B cell (primary cell): Measurements from ENCODE around the gene TBCA. TPM values are rescaled to one million over a fixed set of nuclear protein-coding genes. Genes with fewer than 3 reads are reported as not detected.

Source experiments
- ATAC-seq: fragments of 200-7000 bp; cut with Tn5 transposase; one replicate; pipeline ENCODE4 v1.10.0; 2021; ENCODE audit warnings: low read depth, mild to moderate bottlenecking, moderate number of reproducible peaks, moderate library complexity
- CTCF ChIA-PET: fragments of 350-600 bp; sonication (Branson Sonifier 250); formaldehyde crosslinking; loops from one replicate; lab custom pipeline; 2021; ENCODE audit warnings: antibody characterized with exemption, inconsistent platforms; lab: Charles Lee
- POLR2A ChIA-PET: fragments of 350-600 bp; sonication (Branson Sonifier 250); formaldehyde crosslinking; loops from one replicate; lab custom pipeline; 2021; ENCODE audit warnings: antibody characterized with exemption; lab: Charles Lee
- DNase-seq: peaks from one replicate; pipeline ENCODE4 v3.0.0; 2013
- H2AFZ ChIP-seq: 2 replicates; pipeline ENCODE4 v1.6.1; 2012; ENCODE audit warnings: mild to moderate bottlenecking, low read depth, low read length; ENCODE audit not compliant: insufficient read depth, poor library complexity, severe bottlenecking
- H3K27ac ChIP-seq, 2 donors: 1 replicate in 1 of 2; 2 replicates in 1 of 2; pipeline ENCODE4 v1.5.1; 2012 to 2013; ENCODE audit warnings: low read length in 2 of 2, mild to moderate bottlenecking in 2 of 2, moderate library complexity in 1 of 2
- H3K27me3 ChIP-seq, 4 experiments: fragments of 200-600 bp in 1 of 4; sonication (generic) in 1 of 4; replicated peaks in 1 of 4; 1 replicate in 2 of 4; 2 replicates in 2 of 4; pipeline versions ENCODE4 v1.6.1 to v1.7.0; 2013 to 2016; ENCODE audit warnings: low read length in 3 of 4, mild to moderate bottlenecking in 2 of 4, mixed read lengths in 1 of 4, moderate library complexity in 1 of 4; ENCODE audit not compliant: insufficient read depth in 4 of 4, control insufficient read depth in 3 of 4; ENCODE audit errors: control extremely low read depth in 1 of 4
- H3K36me3 ChIP-seq, 2 experiments: replicated peaks in 1 of 2; 1 replicate in 1 of 2; 2 replicates in 1 of 2; pipeline versions ENCODE4 v1.6.1 to v1.7.1; 2013; ENCODE audit warnings: low read length in 1 of 2; ENCODE audit not compliant: insufficient read depth in 2 of 2, control insufficient read depth in 1 of 2; ENCODE audit errors: control extremely low read depth in 1 of 2, extremely low read depth in 1 of 2
- H3K4me1 ChIP-seq, 2 donors: fragments of 200-600 bp in 1 of 2; sonication (generic) in 1 of 2; 1 replicate in 1 of 2; 2 replicates in 1 of 2; pipeline versions ENCODE4 v1.5.1 to v1.6.1; 2013 to 2017; ENCODE audit warnings: low read length in 2 of 2; ENCODE audit not compliant: control insufficient read depth in 2 of 2, insufficient read depth in 2 of 2
- H3K4me2 ChIP-seq: replicated peaks from 2 replicates; pipeline ENCODE3; 2012; ENCODE audit warnings: mild to moderate bottlenecking, low read depth, low read length; ENCODE audit not compliant: poor library complexity, severe bottlenecking
- H3K4me3 ChIP-seq, 5 experiments: fragments of 200-600 bp in 1 of 5; sonication (generic) in 1 of 5; 1 replicate in 3 of 5; 2 replicates in 2 of 5; pipeline versions ENCODE4 v1.5.1 to v1.7.0; 2011 to 2016; ENCODE audit warnings: low read length in 4 of 5, mild to moderate bottlenecking in 4 of 5, low read depth in 2 of 5, control low read depth in 1 of 5, moderate library complexity in 1 of 5; ENCODE audit not compliant: insufficient read depth in 1 of 5; ENCODE audit errors: control extremely low read depth in 1 of 5, extremely low read depth in 1 of 5
- H3K79me2 ChIP-seq: fragments of 200-600 bp; sonication (generic); one replicate; pipeline ENCODE4 v1.6.0; 2016; ENCODE audit warnings: low read length; ENCODE audit not compliant: control insufficient read depth, insufficient read depth
- H3K9ac ChIP-seq: fragments of 200-600 bp; sonication (generic); 2 replicates; pipeline ENCODE4 v1.6.1; 2017; ENCODE audit warnings: mild to moderate bottlenecking, low read length, moderate library complexity
- H3K9me3 ChIP-seq, 3 donors: one replicate each; pipeline versions ENCODE4 v1.6.1 to v1.7.1; 2013; ENCODE audit warnings: low read length in 2 of 3; ENCODE audit not compliant: control insufficient read depth in 2 of 3, insufficient read depth in 1 of 3; ENCODE audit errors: control extremely low read depth in 1 of 3
- H4K20me1 ChIP-seq: 2 replicates; pipeline ENCODE4 v1.6.0; 2012; ENCODE audit warnings: mild to moderate bottlenecking, low read length; ENCODE audit not compliant: insufficient read depth, control insufficient read depth, poor library complexity, severe bottlenecking
- H3K27ac Mint-ChIP-seq: one replicate; pipeline ENCODE4 v1.8.0; 2021; ENCODE audit warnings: mixed read lengths
- H3K27me3 Mint-ChIP-seq: one replicate; pipeline ENCODE4 v1.8.0; 2021; ENCODE audit warnings: mixed read lengths
- H3K4me1 Mint-ChIP-seq: one replicate; pipeline ENCODE4 v1.8.0; 2021; ENCODE audit warnings: mixed read lengths
- H3K4me3 Mint-ChIP-seq: one replicate; pipeline ENCODE4 v1.8.0; 2021; ENCODE audit warnings: mixed read lengths
- H3K9me3 Mint-ChIP-seq: one replicate; pipeline ENCODE4 v1.8.0; 2022; ENCODE audit warnings: mixed read lengths; ENCODE audit not compliant: insufficient read depth
- EZH2 ChIP-seq: IDR thresholded peaks from 2 replicates; pipeline ENCODE4 v1.6.1; 2012; ENCODE audit warnings: borderline replicate concordance, low read depth, mild to moderate bottlenecking, moderate library complexity, low read length; ENCODE audit not compliant: insufficient read depth, poor library complexity, severe bottlenecking
- WGBS: methylation state at CpG from one replicate; pipeline ENCODE4 v1.1.5; 2013; ENCODE audit warnings: missing lambda C conversion rate; ENCODE audit not compliant: insufficient coverage; 5-methylcytosine and 5-hydroxymethylcytosine counted together
- intact Hi-C: fragments of 100-400 bp; cut with micrococcal nuclease; formaldehyde crosslinking; loops from one replicate; pipeline ENCODE4 v1.10.0; 2022
- polyA plus RNA-seq: library from polyadenylated mRNA; depleted of rRNA; stranded (reverse); fragments of >200 nt; gene quantifications from 2 replicates; pipeline ENCODE4 v1.2.3, GENCODE V29; 2012
- total RNA-seq, 2 donors: library from RNA; stranded (reverse); fragments of 120-200 nt in 1 of 2; gene quantifications; 1 replicate in 1 of 2; 2 replicates in 1 of 2; pipeline versions ENCODE4 v1.2.3 to v1.2.4, GENCODE V29; 2013 to 2022
- TF ChIP-seq, protein P1 (sequence below): fragments of 200-600 bp; IDR thresholded peaks from one replicate; pipeline ENCODE4 v1.8.0; 2022; ENCODE audit warnings: antibody characterized with exemption, mild to moderate bottlenecking

Gene TBCA
- total and polyA plus RNA-seq, 2 donors (not counting 1 experiment from before 2014, with no cell fraction given): 22.3 to 110 TPM

DNA sequence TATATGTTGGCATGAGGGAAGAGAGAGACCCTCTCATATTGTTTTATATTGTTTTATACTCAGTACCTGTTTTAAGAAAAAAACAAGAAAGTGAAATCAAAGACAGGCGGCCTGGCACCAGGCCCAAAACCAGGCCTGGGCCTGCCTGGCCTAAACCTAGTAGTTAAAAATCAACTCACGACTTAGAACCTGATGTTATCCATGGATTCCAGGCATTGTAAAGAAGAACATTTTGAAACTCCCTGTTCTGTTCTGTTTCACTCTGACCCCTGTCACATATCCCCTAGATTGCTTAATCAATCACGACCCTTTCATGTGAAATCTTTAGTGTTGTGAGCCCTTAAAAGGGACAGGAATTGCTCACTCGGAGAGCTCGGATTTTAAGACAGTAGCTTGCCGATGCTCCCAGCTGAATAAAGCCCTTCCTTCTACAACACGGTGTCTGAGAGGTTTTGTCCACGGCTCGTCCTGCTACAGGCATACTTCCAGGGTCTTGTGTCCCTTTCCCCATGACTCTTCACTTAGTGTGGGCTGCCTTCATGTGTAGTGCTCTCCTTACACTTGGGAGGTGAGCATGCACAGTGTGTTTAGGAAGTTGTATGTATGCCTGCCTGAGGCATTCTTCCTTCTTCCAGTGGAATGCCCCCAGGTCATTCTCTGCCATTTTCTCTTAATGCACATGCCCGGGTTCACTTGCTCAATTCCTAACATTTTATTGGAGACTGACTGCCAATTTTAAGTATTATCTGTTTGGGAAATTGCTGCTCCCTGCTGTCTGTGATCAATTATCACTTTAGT, 17.8 kb downstream of the TBCA start:
- ATAC-seq: no peak
- H3K4me1 Mint-ChIP-seq: peaks cover 19% of the 10 kb centered on the region
- H3K4me2 ChIP-seq: no peak overlapping the region

More for the DNA sequence above, 17.8 kb downstream of the TBCA start:
- peaks cover 72% of the 10 kb centered on the region for H4K20me1 ChIP-seq
- no peak overlapping the region for H3K27ac Mint-ChIP-seq
- TF ChIP-seq, protein P1, sequence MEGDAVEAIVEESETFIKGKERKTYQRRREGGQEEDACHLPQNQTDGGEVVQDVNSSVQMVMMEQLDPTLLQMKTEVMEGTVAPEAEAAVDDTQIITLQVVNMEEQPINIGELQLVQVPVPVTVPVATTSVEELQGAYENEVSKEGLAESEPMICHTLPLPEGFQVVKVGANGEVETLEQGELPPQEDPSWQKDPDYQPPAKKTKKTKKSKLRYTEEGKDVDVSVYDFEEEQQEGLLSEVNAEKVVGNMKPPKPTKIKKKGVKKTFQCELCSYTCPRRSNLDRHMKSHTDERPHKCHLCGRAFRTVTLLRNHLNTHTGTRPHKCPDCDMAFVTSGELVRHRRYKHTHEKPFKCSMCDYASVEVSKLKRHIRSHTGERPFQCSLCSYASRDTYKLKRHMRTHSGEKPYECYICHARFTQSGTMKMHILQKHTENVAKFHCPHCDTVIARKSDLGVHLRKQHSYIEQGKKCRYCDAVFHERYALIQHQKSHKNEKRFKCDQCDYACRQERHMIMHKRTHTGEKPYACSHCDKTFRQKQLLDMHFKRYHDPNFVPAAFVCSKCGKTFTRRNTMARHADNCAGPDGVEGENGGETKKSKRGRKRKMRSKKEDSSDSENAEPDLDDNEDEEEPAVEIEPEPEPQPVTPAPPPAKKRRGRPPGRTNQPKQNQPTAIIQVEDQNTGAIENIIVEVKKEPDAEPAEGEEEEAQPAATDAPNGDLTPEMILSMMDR: no peak
- TF ChIP-seq EZH2: no peak
- no peak overlapping the region for H3K27ac ChIP-seq
- ChIA-PET CTCF (no interaction called here), POLR2A (no interaction called here)
- whole genome bisulfite sequencing: 93% methylated on average over 8 of the region's 10 CpGs
- no peak overlapping the region for H2AFZ ChIP-seq
- DNase-seq: no peak
- no peaks in the 10 kb centered on the region for H3K27me3 Mint-ChIP-seq
- H3K4me3 Mint-ChIP-seq: no peak overlapping the region
- H3K36me3 ChIP-seq: peaks cover 2 to 8% of the 10 kb centered on the region in 2 experiments
- H3K4me1 ChIP-seq: no peaks in the 10 kb centered on the region
- H3K9me3 Mint-ChIP-seq: no peaks in the 10 kb centered on the region
- H3K27me3 ChIP-seq: no peaks in the 10 kb centered on the region
- no peak overlapping the region for H3K9ac ChIP-seq
- peaks cover under 1 to 6% (median 2%) of the 10 kb centered on the region in 3 donors for H3K9me3 ChIP-seq
- H3K79me2 ChIP-seq: peaks cover 83% of the 10 kb centered on the region
- intact Hi-C loops: no loop called here
- H3K4me3 ChIP-seq: no peak overlapping the region
